Measurements from ENCODE around the gene CAMK4.

CAMK4 gene

DNA sequence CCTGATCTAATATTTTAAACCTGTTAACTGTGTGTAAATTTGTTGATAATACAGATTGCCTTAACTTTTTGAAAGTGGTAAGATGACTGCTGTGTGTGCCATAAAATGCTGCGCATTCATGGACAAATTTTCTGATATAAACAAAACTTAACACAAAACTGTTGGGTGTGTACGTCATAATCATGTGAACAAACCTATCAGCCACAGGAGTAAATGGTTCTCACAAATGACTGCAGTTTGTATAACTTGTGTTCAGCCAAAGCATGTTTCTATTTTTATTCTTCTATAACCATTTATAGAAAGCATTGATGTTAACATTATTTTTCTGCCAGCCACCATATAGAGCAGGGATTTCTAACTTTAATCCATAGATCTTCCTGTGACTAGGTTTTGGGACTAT, 21.5 kb downstream of the CAMK4 start:
- Mint-ChIP-seq H3K4me3 (no peak overlapping the region), H3K27me3 (ENCODE audit: low read depth, poor library complexity) (peaks cover 3% of the 10 kb centered on the region), H3K9me3 (no peaks in the 10 kb centered on the region), H3K36me3 (ENCODE audit: low read depth) (no peaks in the 10 kb centered on the region), H3K27ac (no peak overlapping the region), H3K4me1 (no peaks in the 10 kb centered on the region)
- TF ChIP-seq CTCF (IDR thresholded peaks at IDR 0.05): no peak
- DNase-seq: no peak

- Mint-ChIP-seq H3K36me3 (ENCODE audit: low read depth) (no peaks in the 10 kb centered on the region), H3K4me3 (no peak overlapping the region), H3K4me1 (no peaks in the 10 kb centered on the region), H3K27me3 (ENCODE audit: low read depth, poor library complexity) (peaks cover 3% of the 10 kb centered on the region), H3K9me3 (no peaks in the 10 kb centered on the region), H3K27ac (no peak overlapping the region)
- no peak for DNase-seq
- no peak for TF ChIP-seq CTCF (IDR thresholded peaks at IDR 0.05)
These were observed 22.3 kb downstream of the CAMK4 start for GRCh38 chr5:111246459-111246858.

- Mint-ChIP-seq H3K4me1 (no peaks in the 10 kb centered on the region), H3K27ac (no peak overlapping the region), H3K27me3 (ENCODE audit: low read depth, poor library complexity) (peaks cover 3% of the 10 kb centered on the region), H3K9me3 (no peaks in the 10 kb centered on the region), H3K36me3 (ENCODE audit: low read depth) (no peaks in the 10 kb centered on the region), H3K4me3 (no peak overlapping the region)
- TF ChIP-seq CTCF (IDR thresholded peaks at IDR 0.05): no peak
- no peak for DNase-seq
These were observed 24.4 kb downstream of the CAMK4 start for GRCh38 chr5:111248571-111248970.

- Mint-ChIP-seq H3K4me1 (peaks cover 8% of the 10 kb centered on the region), H3K4me3 (no peak overlapping the region), H3K9me3 (peaks cover 3% of the 10 kb centered on the region), H3K27ac (no peak overlapping the region), H3K27me3 (ENCODE audit: low read depth, poor library complexity) (peaks cover 3% of the 10 kb centered on the region), H3K36me3 (ENCODE audit: low read depth) (no peaks in the 10 kb centered on the region)
- TF ChIP-seq CTCF (IDR thresholded peaks at IDR 0.05): no peak
- no peak for DNase-seq
These were observed 27.7 kb downstream of the CAMK4 start for GRCh38 chr5:111251921-111252320.

DNA sequence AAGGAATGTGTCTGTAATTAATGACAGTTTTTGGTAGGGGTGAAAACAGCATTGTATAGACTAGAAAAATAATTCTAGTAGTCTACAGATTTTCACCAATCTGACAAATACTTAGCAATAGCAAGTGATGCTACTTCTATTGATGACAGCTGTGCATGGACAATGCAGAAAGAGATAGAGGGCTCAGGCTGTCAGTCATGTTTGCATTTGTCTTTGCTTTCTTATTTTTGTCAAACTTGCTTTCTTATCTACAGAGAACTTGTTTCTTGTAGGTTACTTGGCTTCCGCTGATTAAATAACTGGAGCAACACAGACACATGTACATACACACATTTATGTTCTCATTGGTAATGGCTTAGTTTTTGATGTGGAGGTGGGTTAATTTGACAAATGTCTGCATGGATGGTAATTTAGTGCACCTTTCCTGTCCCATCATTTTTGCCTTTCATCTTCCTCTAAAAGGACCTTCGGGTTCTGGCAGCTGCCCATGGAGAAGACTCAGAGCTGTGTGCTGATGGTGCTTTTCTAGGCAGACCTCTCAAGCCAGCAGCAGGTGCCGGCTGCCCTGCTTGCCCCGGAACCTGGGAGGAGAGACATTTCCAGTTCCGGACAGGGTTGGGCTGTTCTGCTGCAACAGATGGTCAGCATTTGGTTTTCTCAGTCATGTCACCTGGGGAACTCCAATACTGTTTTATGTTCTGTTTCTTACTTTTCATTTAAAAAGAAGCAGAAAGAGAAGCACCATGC, 28.8 kb downstream of the CAMK4 start:
- Mint-ChIP-seq H3K4me3 (no peak overlapping the region), H3K27me3 (ENCODE audit: low read depth, poor library complexity) (peaks cover 3% of the 10 kb centered on the region), H3K9me3 (peaks cover 9% of the 10 kb centered on the region), H3K36me3 (ENCODE audit: low read depth) (no peaks in the 10 kb centered on the region), H3K27ac (no peak overlapping the region), H3K4me1 (peaks cover 8% of the 10 kb centered on the region)
- TF ChIP-seq CTCF (IDR thresholded peaks at IDR 0.05): no peak
- no peak for DNase-seq

GRCh38 chr5:111254613-111255012, 30.4 kb downstream of the CAMK4 start:
- H3K27me3 Mint-ChIP-seq (ENCODE audit: low read depth, poor library complexity): peaks cover 3% of the 10 kb centered on the region
- DNase-seq: no peak
- H3K4me1 Mint-ChIP-seq: peaks cover 8% of the 10 kb centered on the region
- no peak for TF ChIP-seq CTCF (IDR thresholded peaks at IDR 0.05)
- H3K4me3 Mint-ChIP-seq: no peak overlapping the region
- peaks cover 10% of the 10 kb centered on the region for H3K9me3 Mint-ChIP-seq
- H3K27ac Mint-ChIP-seq: no peak overlapping the region
- no peaks in the 10 kb centered on the region for H3K36me3 Mint-ChIP-seq (ENCODE audit: low read depth)
